Measurements from ENCODE around the gene KLHL3. TPM values are rescaled to one million over a fixed set of nuclear protein-coding genes. Genes with fewer than 3 reads are reported as not detected.

KLHL3 gene
- total RNA-seq, 1 experiment from 2014 or later, result 3.5 TPM

DNA sequence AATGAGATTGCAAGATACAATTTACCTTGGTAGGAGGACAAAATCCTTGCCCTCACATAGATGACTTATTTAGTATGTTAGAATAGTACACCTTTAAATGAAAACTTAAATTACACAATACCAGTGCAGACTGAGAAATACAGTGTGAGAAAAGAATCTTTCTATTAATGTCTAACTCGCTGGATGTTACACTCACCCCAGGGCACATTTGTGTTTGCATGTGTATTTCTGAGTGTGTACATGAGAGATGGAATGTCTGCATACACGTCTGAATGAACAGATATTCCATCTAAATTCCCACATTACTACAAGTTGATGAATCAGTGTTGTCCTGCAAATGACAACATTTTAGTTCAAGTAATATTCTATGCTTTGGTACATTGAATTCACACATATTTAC is 99.8 kb downstream of the KLHL3 start:
- H3K4me1 ChIP-seq, result no peaks in the 10 kb centered on the region
- no peaks in the 10 kb centered on the region for H3K4me1 Mint-ChIP-seq (ENCODE audit: low read depth, unreplicated experiment)
- TF ChIP-seq CTCF (IDR thresholded peaks at IDR 0.05; ENCODE audit: insufficient read depth in 1 of 2, low read depth in 1 of 2, low read length in 1 of 2, severe bottlenecking in 1 of 2, unreplicated experiment in 1 of 2), result no peak
- CTCF ChIA-PET, result interaction anchor here (2.5 kb wide), 1 partner anchor 106 kb away, joined by 11 read pairs; no protein-coding TSS in a partner anchor
- peaks cover 11% of the 10 kb centered on the region for H3K9me3 ChIP-seq
- POLR2A ChIA-PET, result no interaction called here
- no peaks in the 10 kb centered on the region for H3K36me3 ChIP-seq (ENCODE audit: control insufficient read depth, insufficient read depth, low read length)
- no peak overlapping the region for H3K27ac Mint-ChIP-seq (ENCODE audit: unreplicated experiment)
- H3K4me3 Mint-ChIP-seq (ENCODE audit: unreplicated experiment), result no peak overlapping the region
- intact Hi-C loops (cut with micrococcal nuclease; ENCODE audit: unreplicated experiment), result no loop called here
- DNase-seq, result no peak
- BruUV-seq (replicated peaks), result no TSS peak
- H3K4me3 ChIP-seq (ENCODE audit: low read depth, low read length), result no peak overlapping the region
- H3K27me3 ChIP-seq (replicated peaks; ENCODE audit: control insufficient read depth, insufficient read depth, low read length), result no peaks in the 10 kb centered on the region
- H3K9me3 Mint-ChIP-seq (ENCODE audit: unreplicated experiment), result peaks cover 7% of the 10 kb centered on the region
- no peaks in the 10 kb centered on the region for H3K36me3 Mint-ChIP-seq (ENCODE audit: insufficient read depth, unreplicated experiment)
- peaks cover 4% of the 10 kb centered on the region for H3K27me3 Mint-ChIP-seq (ENCODE audit: insufficient read depth, unreplicated experiment)

DNA sequence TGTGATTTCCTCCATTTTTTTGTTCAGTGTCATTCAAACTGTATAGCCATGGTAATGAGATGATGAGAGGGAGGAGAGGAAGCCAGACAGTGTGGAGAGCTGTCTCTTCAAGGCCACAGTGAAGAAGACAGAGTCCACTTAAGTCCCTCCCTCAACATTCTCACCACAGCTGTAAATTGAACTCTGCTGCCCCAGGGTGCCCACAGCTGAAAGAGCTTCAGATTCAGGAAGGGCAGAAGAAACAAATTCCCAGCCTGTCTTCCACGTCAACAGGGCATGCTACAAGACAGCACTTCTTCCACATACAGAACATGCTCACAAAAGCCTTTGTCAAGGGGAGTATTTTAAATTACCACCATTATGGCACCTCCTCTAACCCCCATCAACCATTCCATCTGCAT is 100.4 kb downstream of the KLHL3 start:
- no peak overlapping the region for H3K4me3 Mint-ChIP-seq (ENCODE audit: unreplicated experiment)
- no peak overlapping the region for H3K4me3 ChIP-seq (ENCODE audit: low read depth, low read length)
- BruUV-seq (replicated peaks), result no TSS peak
- no peak for DNase-seq
- no peaks in the 10 kb centered on the region for H3K4me1 ChIP-seq
- H3K4me1 Mint-ChIP-seq (ENCODE audit: low read depth, unreplicated experiment), result no peaks in the 10 kb centered on the region
- intact Hi-C loops (cut with micrococcal nuclease; ENCODE audit: unreplicated experiment), result no loop called here
- ChIA-PET CTCF (interaction anchor here (2.5 kb wide), 1 partner anchor 106 kb away, joined by 11 read pairs; no protein-coding TSS in a partner anchor), POLR2A (no interaction called here)
- no peak for TF ChIP-seq CTCF (IDR thresholded peaks at IDR 0.05; ENCODE audit: insufficient read depth in 1 of 2, low read depth in 1 of 2, low read length in 1 of 2, severe bottlenecking in 1 of 2, unreplicated experiment in 1 of 2)
- H3K9me3 ChIP-seq, result peaks cover 11% of the 10 kb centered on the region
- no peak overlapping the region for H3K27ac Mint-ChIP-seq (ENCODE audit: unreplicated experiment)
- H3K9me3 Mint-ChIP-seq (ENCODE audit: unreplicated experiment), result peaks cover 7% of the 10 kb centered on the region
- peaks cover 4% of the 10 kb centered on the region for H3K27me3 Mint-ChIP-seq (ENCODE audit: insufficient read depth, unreplicated experiment)
- no peaks in the 10 kb centered on the region for H3K36me3 Mint-ChIP-seq (ENCODE audit: insufficient read depth, unreplicated experiment)
- H3K27me3 ChIP-seq (replicated peaks; ENCODE audit: control insufficient read depth, insufficient read depth, low read length), result no peaks in the 10 kb centered on the region
- no peaks in the 10 kb centered on the region for H3K36me3 ChIP-seq (ENCODE audit: control insufficient read depth, insufficient read depth, low read length)

DNA sequence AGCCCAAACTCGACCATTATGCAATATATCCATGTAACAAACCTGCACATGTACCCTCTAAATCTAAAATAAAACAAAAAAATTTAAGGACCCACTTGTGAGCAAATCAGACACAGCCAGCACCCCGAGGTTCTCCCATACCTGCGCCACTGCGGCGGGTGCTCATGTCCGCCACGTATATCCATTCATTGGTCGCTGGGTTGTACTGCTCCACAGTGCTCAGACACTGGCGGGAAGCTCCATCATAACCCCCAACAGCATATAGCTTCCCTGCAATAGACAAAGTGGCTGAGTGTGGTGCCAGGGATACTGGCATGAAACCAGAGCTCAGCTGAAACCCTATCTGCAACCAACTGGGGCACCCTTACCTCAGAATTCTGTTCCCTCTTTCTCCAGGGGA is 102.0 kb downstream of the KLHL3 start:
- CTCF ChIA-PET, result interaction anchor here (2.5 kb wide), 1 partner anchor 108 kb away, joined by 11 read pairs; no protein-coding TSS in a partner anchor

More for the DNA sequence above, 102.0 kb downstream of the KLHL3 start:
- no peaks in the 10 kb centered on the region for H3K27me3 ChIP-seq (replicated peaks; ENCODE audit: control insufficient read depth, insufficient read depth, low read length)
- peaks cover 11% of the 10 kb centered on the region for H3K9me3 ChIP-seq
- no peak for TF ChIP-seq CTCF (IDR thresholded peaks at IDR 0.05; ENCODE audit: insufficient read depth in 1 of 2, low read depth in 1 of 2, low read length in 1 of 2, severe bottlenecking in 1 of 2, unreplicated experiment in 1 of 2)
- H3K4me1 ChIP-seq, result no peaks in the 10 kb centered on the region
- BruUV-seq (replicated peaks), result no TSS peak
- POLR2A ChIA-PET, result no interaction called here
- no peaks in the 10 kb centered on the region for H3K36me3 Mint-ChIP-seq (ENCODE audit: insufficient read depth, unreplicated experiment)
- H3K27ac Mint-ChIP-seq (ENCODE audit: unreplicated experiment), result no peak overlapping the region
- no peak overlapping the region for H3K4me3 Mint-ChIP-seq (ENCODE audit: unreplicated experiment)
- H3K4me1 Mint-ChIP-seq (ENCODE audit: low read depth, unreplicated experiment), result no peaks in the 10 kb centered on the region
- intact Hi-C loops (cut with micrococcal nuclease; ENCODE audit: unreplicated experiment), result no loop called here
- peaks cover 4% of the 10 kb centered on the region for H3K27me3 Mint-ChIP-seq (ENCODE audit: insufficient read depth, unreplicated experiment)
- no peaks in the 10 kb centered on the region for H3K36me3 ChIP-seq (ENCODE audit: control insufficient read depth, insufficient read depth, low read length)
- H3K9me3 Mint-ChIP-seq (ENCODE audit: unreplicated experiment), result peaks cover 7% of the 10 kb centered on the region
- H3K4me3 ChIP-seq (ENCODE audit: low read depth, low read length), result no peak overlapping the region
- DNase-seq, result no peak

All from Caco-2 (cell line).